Measurements from ENCODE around the gene ACVR1.

The ACVR1 gene

GRCh38 chr2:157780211-157780610, 95.9 kb downstream of the ACVR1 start:
- Histone ChIP-seq H3K27ac (no peak overlapping the region), H3K27me3 (ENCODE audit: insufficient read depth, low read depth, severe bottlenecking) (no peaks in the 10 kb centered on the region), H3K9me3 (ENCODE audit: severe bottlenecking) (no peaks in the 10 kb centered on the region), H3K4me3 (ENCODE audit: low read depth, low read length) (no peak overlapping the region), H3K36me3 (peaks cover 7% of the 10 kb centered on the region; the same call in 1 of the 2 replicates)
- TF ChIP-seq, protein P1, sequence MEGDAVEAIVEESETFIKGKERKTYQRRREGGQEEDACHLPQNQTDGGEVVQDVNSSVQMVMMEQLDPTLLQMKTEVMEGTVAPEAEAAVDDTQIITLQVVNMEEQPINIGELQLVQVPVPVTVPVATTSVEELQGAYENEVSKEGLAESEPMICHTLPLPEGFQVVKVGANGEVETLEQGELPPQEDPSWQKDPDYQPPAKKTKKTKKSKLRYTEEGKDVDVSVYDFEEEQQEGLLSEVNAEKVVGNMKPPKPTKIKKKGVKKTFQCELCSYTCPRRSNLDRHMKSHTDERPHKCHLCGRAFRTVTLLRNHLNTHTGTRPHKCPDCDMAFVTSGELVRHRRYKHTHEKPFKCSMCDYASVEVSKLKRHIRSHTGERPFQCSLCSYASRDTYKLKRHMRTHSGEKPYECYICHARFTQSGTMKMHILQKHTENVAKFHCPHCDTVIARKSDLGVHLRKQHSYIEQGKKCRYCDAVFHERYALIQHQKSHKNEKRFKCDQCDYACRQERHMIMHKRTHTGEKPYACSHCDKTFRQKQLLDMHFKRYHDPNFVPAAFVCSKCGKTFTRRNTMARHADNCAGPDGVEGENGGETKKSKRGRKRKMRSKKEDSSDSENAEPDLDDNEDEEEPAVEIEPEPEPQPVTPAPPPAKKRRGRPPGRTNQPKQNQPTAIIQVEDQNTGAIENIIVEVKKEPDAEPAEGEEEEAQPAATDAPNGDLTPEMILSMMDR (IDR thresholded peaks at IDR 0.05; ENCODE audit: low read depth, low read length): no peak
- no peak for DNase-seq

GRCh38 chr2:157779794-157780193, 96.3 kb downstream of the ACVR1 start:
- no peak overlapping the region for H3K4me3 ChIP-seq (ENCODE audit: low read depth, low read length)
- H3K9me3 ChIP-seq (ENCODE audit: severe bottlenecking): no peaks in the 10 kb centered on the region
- no peak for DNase-seq
- H3K27ac ChIP-seq: no peak overlapping the region
- peaks cover 9% of the 10 kb centered on the region; the same call in 1 of the 2 replicates for H3K36me3 ChIP-seq
- TF ChIP-seq, protein P1 (IDR thresholded peaks at IDR 0.05; ENCODE audit: low read depth, low read length): no peak
- no peaks in the 10 kb centered on the region for H3K27me3 ChIP-seq (ENCODE audit: insufficient read depth, low read depth, severe bottlenecking)

DNA sequence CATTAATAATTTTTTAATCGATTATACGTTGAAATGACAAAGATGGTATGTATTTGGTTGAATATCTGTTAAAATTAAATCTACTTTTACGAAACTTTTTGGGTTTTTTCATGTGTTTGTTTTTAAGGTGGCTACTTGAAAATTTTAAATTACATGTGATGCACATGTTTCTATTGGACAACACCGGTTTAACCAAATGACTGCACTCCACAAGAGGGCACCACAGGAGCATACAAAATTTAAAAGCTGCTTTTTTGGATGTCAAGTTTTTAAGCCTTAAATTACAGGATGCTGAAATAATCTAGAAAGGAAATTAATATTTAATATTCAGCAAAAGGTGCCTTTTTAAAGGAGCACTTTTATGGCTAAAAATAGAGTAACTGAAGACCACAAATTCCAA, 98.7 kb downstream of the ACVR1 start:
- Histone ChIP-seq H3K36me3 (peaks cover 12% of the 10 kb centered on the region), H3K27ac (no peak overlapping the region), H3K27me3 (ENCODE audit: insufficient read depth, low read depth, severe bottlenecking) (no peaks in the 10 kb centered on the region), H3K4me3 (ENCODE audit: low read depth, low read length) (no peak overlapping the region), H3K9me3 (ENCODE audit: severe bottlenecking) (no peaks in the 10 kb centered on the region)
- TF ChIP-seq, protein P1 (IDR thresholded peaks at IDR 0.05; ENCODE audit: low read depth, low read length): peak; percentile 23; the same call in 1 of the 2 replicates
- DNase-seq: peak; percentile 27

DNA sequence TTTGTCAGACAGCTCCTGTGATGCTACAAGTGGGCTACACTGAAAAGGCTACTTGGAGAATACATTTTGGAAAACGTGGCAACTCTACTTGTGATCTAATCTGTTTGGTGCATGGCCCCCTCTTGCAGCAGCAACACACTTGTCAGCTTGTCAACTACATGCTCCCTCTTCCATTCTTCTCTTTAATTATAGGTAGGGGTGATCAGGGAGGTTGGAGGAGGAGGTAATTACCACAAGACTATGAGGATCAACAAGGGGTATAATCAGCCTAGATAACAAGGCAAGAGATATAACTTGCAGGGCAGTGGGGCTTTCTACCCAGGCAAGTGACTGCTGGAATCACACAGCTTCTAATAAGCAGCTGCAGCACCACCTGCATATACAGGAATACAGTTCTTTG, 104.9 kb downstream of the ACVR1 start:
- H3K27ac ChIP-seq: no peak overlapping the region
- H3K27me3 ChIP-seq (ENCODE audit: insufficient read depth, low read depth, severe bottlenecking): no peaks in the 10 kb centered on the region
- no peak for DNase-seq
- TF ChIP-seq, protein P1 (IDR thresholded peaks at IDR 0.05; ENCODE audit: low read depth, low read length): no peak
- no peak overlapping the region for H3K4me3 ChIP-seq (ENCODE audit: low read depth, low read length)
- no peaks in the 10 kb centered on the region for H3K9me3 ChIP-seq (ENCODE audit: severe bottlenecking)
- H3K36me3 ChIP-seq: peaks cover 8% of the 10 kb centered on the region

- no peak for DNase-seq
- no peak overlapping the region for H3K4me3 ChIP-seq (ENCODE audit: low read depth, low read length)
- H3K9me3 ChIP-seq (ENCODE audit: severe bottlenecking): no peaks in the 10 kb centered on the region
- H3K27ac ChIP-seq: no peak overlapping the region
- peaks cover 5% of the 10 kb centered on the region for H3K36me3 ChIP-seq
- TF ChIP-seq, protein P1 (IDR thresholded peaks at IDR 0.05; ENCODE audit: low read depth, low read length): no peak
- no peaks in the 10 kb centered on the region for H3K27me3 ChIP-seq (ENCODE audit: insufficient read depth, low read depth, severe bottlenecking)
Observed at GRCh38 chr2:157769856-157770255, 106.3 kb downstream of the ACVR1 start.

GRCh38 chr2:157764386-157764785, 111.7 kb downstream of the ACVR1 start:
- peaks cover 2% of the 10 kb centered on the region; the same call in 1 of the 2 replicates for H3K36me3 ChIP-seq
- no peak overlapping the region for H3K27ac ChIP-seq
- TF ChIP-seq, protein P1 (IDR thresholded peaks at IDR 0.05; ENCODE audit: low read depth, low read length): no peak
- H3K27me3 ChIP-seq (ENCODE audit: insufficient read depth, low read depth, severe bottlenecking): no peaks in the 10 kb centered on the region
- H3K9me3 ChIP-seq (ENCODE audit: severe bottlenecking): no peaks in the 10 kb centered on the region
- no peak overlapping the region for H3K4me3 ChIP-seq (ENCODE audit: low read depth, low read length)
- no peak for DNase-seq
